Osteoblast (primary cell): ENCODE measurements around the gene SCLY. TPM values are rescaled to one million over a fixed set of nuclear protein-coding genes. Genes with fewer than 3 reads are reported as not detected.

Source experiments
- DNase-seq: peaks from one replicate; pipeline ENCODE4 v3.0.0; 2011; ENCODE audit warnings: low spot score, mixed read lengths; ENCODE audit not compliant: insufficient read length; ENCODE audit errors: missing footprints
- H2AFZ ChIP-seq: 2 replicates; pipeline ENCODE4 v1.6.0; 2011; ENCODE audit warnings: mild to moderate bottlenecking, low read length
- H3K27ac ChIP-seq: 2 replicates; pipeline ENCODE4 v1.5.1; 2011; ENCODE audit warnings: mild to moderate bottlenecking, low read depth, low read length, moderate library complexity
- H3K27me3 ChIP-seq: 2 replicates; pipeline ENCODE4 v1.6.0; 2012; ENCODE audit warnings: mild to moderate bottlenecking, control low read depth, inconsistent platforms, low read length, moderate library complexity; ENCODE audit not compliant: insufficient read depth
- H3K36me3 ChIP-seq: 2 replicates; pipeline ENCODE4 v1.5.1; 2011; ENCODE audit warnings: mild to moderate bottlenecking, low read length, control low read depth, moderate library complexity; ENCODE audit not compliant: insufficient read depth
- H3K4me1 ChIP-seq: 2 replicates; pipeline ENCODE4 v1.5.1; 2011; ENCODE audit warnings: mild to moderate bottlenecking, low read length, control low read depth, moderate library complexity; ENCODE audit not compliant: insufficient read depth
- H3K4me2 ChIP-seq: 2 replicates; pipeline ENCODE4 v1.6.0; 2011; ENCODE audit warnings: mild to moderate bottlenecking, low read length; ENCODE audit not compliant: insufficient read depth
- H3K4me3 ChIP-seq: fragments of 200-600 bp; sonication (generic); 3 replicates; pipeline ENCODE4 v1.5.1; 2012; ENCODE audit warnings: mild to moderate bottlenecking, low read length, inconsistent platforms; ENCODE audit not compliant: insufficient read depth
- H3K79me2 ChIP-seq: 2 replicates; pipeline ENCODE4 v1.6.0; 2012; ENCODE audit warnings: mild to moderate bottlenecking, low read length, control low read depth, inconsistent platforms; ENCODE audit not compliant: insufficient read depth
- H3K9me3 ChIP-seq: 2 replicates; pipeline ENCODE4 v1.5.1; 2011; ENCODE audit warnings: low read depth, low read length, control low read depth
- H4K20me1 ChIP-seq: 2 replicates; pipeline ENCODE4 v1.6.0; 2012; ENCODE audit warnings: mild to moderate bottlenecking, low read length, control low read depth; ENCODE audit not compliant: insufficient read depth
- CTCF ChIP-seq: IDR thresholded peaks from 2 replicates; pipeline ENCODE4 v1.5.1; 2011; ENCODE audit warnings: mild to moderate bottlenecking, low read depth, low read length, moderate library complexity; ENCODE audit errors: extremely low read depth
- total RNA-seq: library from RNA; depleted of rRNA; stranded (reverse); fragments of >200 nt; gene quantifications from 2 replicates; pipeline ENCODE4 v1.2.3, GENCODE V29; 2012

SCLY gene
- total RNA-seq, 1 donor = 11.6 TPM

- Histone ChIP-seq H4K20me1 (no peaks in the 10 kb centered on the region), H3K27me3 (no peaks in the 10 kb centered on the region), H3K27ac (peak overlapping the region; percentile 62), H3K4me2 (peak overlapping the region; percentile 97), H3K4me3 (peak overlapping the region; percentile 93), H3K4me1 (peaks cover 13% of the 10 kb centered on the region), H3K79me2 (peaks cover 8% of the 10 kb centered on the region), H3K9me3 (no peaks in the 10 kb centered on the region), H2AFZ (peak overlapping the region; percentile 95), H3K36me3 (peaks cover 3% of the 10 kb centered on the region)
- TF ChIP-seq CTCF = no peak
- DNase-seq = peak; percentile 88
These were observed 758 bp downstream of the SCLY start for GRCh38 chr2:238061315-238062202.

DNA sequence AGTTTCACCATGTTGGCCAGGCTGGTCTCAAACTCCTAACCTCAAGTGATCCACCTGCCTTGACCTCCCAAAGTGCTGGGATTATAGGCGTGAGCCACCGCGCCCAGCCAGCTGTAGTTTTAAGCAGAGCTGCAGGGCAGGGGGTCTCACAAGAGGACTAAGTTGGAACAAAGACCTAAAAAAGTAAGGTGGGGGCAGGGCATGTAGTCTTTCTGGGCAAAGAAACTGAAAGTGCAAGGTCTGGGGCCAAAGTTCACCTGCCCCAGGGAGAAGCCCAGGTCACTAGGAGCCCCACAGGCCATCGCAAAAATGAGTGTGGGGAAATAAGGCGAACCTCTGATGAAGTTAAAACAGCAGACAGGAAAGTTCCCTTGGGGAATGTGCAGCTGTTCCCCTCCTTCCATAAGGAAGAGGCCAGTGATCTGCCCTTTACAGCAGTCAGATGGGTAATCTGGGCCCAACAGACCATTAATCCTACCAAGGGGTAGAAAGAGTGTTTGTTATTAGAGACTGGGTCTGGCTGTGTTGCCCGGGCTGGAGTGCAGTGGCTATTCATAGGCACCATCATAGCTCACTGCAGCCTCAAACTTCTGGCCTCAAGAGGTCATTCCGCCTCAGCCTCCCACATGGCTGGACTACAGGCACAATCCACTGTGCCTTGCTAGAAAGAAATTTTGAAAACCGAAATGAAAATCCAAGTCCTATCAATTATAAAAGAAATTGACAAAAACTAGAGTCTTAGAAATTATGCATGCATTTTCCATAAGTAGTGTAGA is 2.8 kb downstream of the SCLY start:
- H3K9me3 ChIP-seq = no peaks in the 10 kb centered on the region
- H2AFZ ChIP-seq = no peak overlapping the region
- no peak overlapping the region for H3K4me2 ChIP-seq
- H3K27ac ChIP-seq = no peak overlapping the region
- TF ChIP-seq CTCF = no peak
- H3K4me1 ChIP-seq = peaks cover 13% of the 10 kb centered on the region
- H3K79me2 ChIP-seq = peaks cover 8% of the 10 kb centered on the region
- H4K20me1 ChIP-seq = no peaks in the 10 kb centered on the region
- no peak overlapping the region for H3K4me3 ChIP-seq
- no peaks in the 10 kb centered on the region for H3K27me3 ChIP-seq
- no peak for DNase-seq
- peaks cover 7% of the 10 kb centered on the region for H3K36me3 ChIP-seq

DNA sequence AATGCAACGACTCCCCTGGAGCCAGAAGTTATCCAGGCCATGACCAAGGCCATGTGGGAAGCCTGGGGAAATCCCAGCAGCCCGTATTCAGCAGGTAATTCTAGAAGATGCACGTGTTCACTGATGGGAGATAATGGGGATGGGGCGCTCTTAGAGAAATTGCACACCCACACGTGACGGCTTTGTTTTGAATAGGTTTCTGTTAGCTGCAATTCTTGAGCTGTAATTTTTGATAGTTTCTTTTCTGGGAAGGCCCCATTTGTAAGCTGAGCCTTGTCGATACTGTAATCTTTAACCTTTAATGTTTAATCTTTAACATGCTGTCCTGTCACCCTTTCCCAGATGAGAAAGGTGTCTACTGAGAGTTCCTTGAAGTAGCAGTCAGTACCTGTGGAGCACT is 3.6 kb downstream of the SCLY start:
- Histone ChIP-seq H3K9me3 (no peaks in the 10 kb centered on the region), H3K27me3 (no peaks in the 10 kb centered on the region), H4K20me1 (no peaks in the 10 kb centered on the region), H2AFZ (no peak overlapping the region), H3K79me2 (peaks cover 8% of the 10 kb centered on the region), H3K36me3 (peaks cover 12% of the 10 kb centered on the region), H3K4me1 (peaks cover 13% of the 10 kb centered on the region), H3K27ac (no peak overlapping the region), H3K4me3 (no peak overlapping the region), H3K4me2 (no peak overlapping the region)
- TF ChIP-seq CTCF = no peak
- DNase-seq = no peak
